ENCODE data around the gene HMX2. TPM values are rescaled to one million over a fixed set of nuclear protein-coding genes. Genes with fewer than 3 reads are reported as not detected.

HMX2 gene
- total RNA-seq, 1 donor from 2014 or later: 0.13 TPM

DNA sequence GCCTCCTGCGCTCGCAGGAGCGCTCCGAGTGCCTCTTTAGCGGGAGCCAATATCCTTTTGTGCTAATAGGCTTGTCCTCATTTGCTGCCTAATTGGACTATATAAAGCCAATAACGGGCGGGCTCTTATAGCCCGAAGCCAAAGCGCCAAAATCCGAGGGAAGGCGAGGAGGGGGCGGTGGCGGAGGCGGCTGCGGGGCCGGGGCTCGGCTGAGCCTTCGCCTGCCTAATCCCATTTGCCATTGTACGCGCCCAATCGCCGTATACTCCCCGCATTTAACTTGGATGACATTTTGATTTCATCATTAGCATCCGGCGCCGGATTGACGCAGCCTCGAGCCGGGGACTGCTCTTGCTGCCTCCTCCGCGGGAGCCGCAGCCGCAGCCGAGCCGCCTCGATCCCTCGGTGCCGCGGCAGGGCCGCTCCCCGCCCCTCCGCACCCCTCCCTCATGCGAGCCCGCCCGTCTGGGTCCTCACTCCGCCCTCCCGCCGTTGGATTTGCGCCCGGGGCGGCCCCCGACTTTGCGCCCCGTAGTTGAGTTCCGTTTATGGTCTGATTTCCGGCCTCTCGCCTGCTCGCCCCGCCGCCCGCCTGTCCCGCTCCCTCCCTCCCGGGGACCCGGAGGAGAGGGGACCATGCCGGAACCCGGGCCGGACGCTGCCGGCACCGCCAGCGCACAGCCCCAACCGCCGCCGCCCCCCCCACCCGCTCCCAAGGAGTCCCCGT, 12.4 kb upstream of the HMX2 start, which contains the start of gene HMX3:
Gene HMX3 (plus strand): TSS at position 556 of the 727 bp plus-strand sequence. CDS start 81 bp downstream, at position 637.
- DNase-seq: peak; percentile 45
- CTCF ChIA-PET: no interaction called here
- TF ChIP-seq, protein P1, sequence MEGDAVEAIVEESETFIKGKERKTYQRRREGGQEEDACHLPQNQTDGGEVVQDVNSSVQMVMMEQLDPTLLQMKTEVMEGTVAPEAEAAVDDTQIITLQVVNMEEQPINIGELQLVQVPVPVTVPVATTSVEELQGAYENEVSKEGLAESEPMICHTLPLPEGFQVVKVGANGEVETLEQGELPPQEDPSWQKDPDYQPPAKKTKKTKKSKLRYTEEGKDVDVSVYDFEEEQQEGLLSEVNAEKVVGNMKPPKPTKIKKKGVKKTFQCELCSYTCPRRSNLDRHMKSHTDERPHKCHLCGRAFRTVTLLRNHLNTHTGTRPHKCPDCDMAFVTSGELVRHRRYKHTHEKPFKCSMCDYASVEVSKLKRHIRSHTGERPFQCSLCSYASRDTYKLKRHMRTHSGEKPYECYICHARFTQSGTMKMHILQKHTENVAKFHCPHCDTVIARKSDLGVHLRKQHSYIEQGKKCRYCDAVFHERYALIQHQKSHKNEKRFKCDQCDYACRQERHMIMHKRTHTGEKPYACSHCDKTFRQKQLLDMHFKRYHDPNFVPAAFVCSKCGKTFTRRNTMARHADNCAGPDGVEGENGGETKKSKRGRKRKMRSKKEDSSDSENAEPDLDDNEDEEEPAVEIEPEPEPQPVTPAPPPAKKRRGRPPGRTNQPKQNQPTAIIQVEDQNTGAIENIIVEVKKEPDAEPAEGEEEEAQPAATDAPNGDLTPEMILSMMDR (IDR thresholded peaks at IDR 0.05): no peak
- intact Hi-C loops (cut with micrococcal nuclease): no loop called here
- Mint-ChIP-seq H3K4me3 (peak within 1 kb of the TSS; percentile 74), H3K4me1 (peaks cover 36% of the 10 kb centered on the region), H3K9me3 (no peaks in the 10 kb centered on the region), H3K36me3 (ENCODE audit: low read depth) (peaks cover 1% of the 10 kb centered on the region), H3K27ac (peak within 1 kb of the TSS; percentile 73), H3K27me3 (peaks cover 63% of the 10 kb centered on the region)
- peak; percentile 25 for ATAC-seq (ENCODE audit: low read depth)
- POLR2A ChIA-PET: no interaction called here

DNA sequence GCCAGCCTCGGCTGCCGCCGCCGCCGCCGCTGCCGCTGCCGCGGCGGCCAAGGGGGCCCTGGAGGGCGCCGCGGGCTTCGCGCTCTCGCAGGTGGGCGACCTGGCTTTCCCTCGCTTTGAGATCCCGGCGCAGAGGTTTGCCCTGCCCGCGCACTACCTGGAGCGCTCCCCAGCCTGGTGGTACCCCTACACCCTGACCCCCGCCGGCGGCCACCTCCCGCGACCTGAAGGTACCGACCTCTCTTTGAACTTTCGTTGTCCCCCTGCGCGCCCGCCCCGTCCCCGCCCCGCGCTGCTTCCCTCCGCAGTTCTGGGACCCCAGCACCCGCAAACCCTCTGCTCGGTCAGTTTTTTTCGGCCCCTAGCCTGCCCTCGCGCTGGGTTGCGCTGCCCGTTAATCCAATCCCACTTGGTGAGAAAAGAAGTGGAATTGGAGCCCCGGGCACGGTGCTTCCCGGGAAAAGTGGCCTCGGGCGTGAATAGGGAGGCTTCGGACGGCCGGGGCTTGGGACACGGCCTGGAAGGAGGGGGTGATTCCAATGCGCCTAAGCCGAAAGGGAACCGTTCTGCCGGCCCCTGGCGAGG, 11.6 kb upstream of the HMX2 start:
- Mint-ChIP-seq H3K9me3 (no peaks in the 10 kb centered on the region), H3K4me3 (peak overlapping the region; percentile 74), H3K27ac (no peak overlapping the region), H3K36me3 (ENCODE audit: low read depth) (peaks cover 1% of the 10 kb centered on the region), H3K27me3 (peaks cover 63% of the 10 kb centered on the region), H3K4me1 (peaks cover 36% of the 10 kb centered on the region)
- TF ChIP-seq, protein P1 (IDR thresholded peaks at IDR 0.05): no peak
- intact Hi-C loops (cut with micrococcal nuclease): no loop called here
- ATAC-seq (ENCODE audit: low read depth) (no peak), DNase-seq (no peak)
- ChIA-PET CTCF (no interaction called here), POLR2A (interaction anchor here (1.0 kb wide), 1 partner anchor 18 kb away, joined by 3 read pairs; the partner anchor contains the start of gene BUB3)

- POLR2A ChIA-PET: interaction anchor here (1.0 kb wide), 1 partner anchor 17 kb away, joined by 3 read pairs; the partner anchor contains the start of gene BUB3
- H3K36me3 Mint-ChIP-seq (ENCODE audit: low read depth): peaks cover 1% of the 10 kb centered on the region
- no peaks in the 10 kb centered on the region for H3K9me3 Mint-ChIP-seq
- intact Hi-C loops (cut with micrococcal nuclease): no loop called here
- CTCF ChIA-PET: no interaction called here
- H3K27ac Mint-ChIP-seq: peak overlapping the region; percentile 73
- H3K27me3 Mint-ChIP-seq: peaks cover 64% of the 10 kb centered on the region
- DNase-seq (peak; percentile 45), ATAC-seq (ENCODE audit: low read depth) (no peak)
- peaks cover 35% of the 10 kb centered on the region for H3K4me1 Mint-ChIP-seq
- TF ChIP-seq, protein P1 (IDR thresholded peaks at IDR 0.05): no peak
- H3K4me3 Mint-ChIP-seq: peak overlapping the region; percentile 74
Observed at GRCh38 chr10:123136806-123137642, 10.9 kb upstream of the HMX2 start.

- ATAC-seq (ENCODE audit: low read depth): no peak
- H3K27me3 Mint-ChIP-seq: peaks cover 66% of the 10 kb centered on the region
- ChIA-PET POLR2A (interaction anchor here (1.6 kb wide), 1 partner anchor 15 kb away, joined by 8 read pairs; the partner anchor contains the start of gene BUB3), CTCF (interaction anchor here (0.6 to 1.4 kb wide), 2 partner anchors 12 to 828 kb away, joined by 3 read pairs; no protein-coding TSS in a partner anchor)
- H3K9me3 Mint-ChIP-seq: no peaks in the 10 kb centered on the region
- TF ChIP-seq, protein P1 (IDR thresholded peaks at IDR 0.05): no peak
- no peak overlapping the region for H3K4me3 Mint-ChIP-seq
- H3K36me3 Mint-ChIP-seq (ENCODE audit: low read depth): no peaks in the 10 kb centered on the region
- H3K27ac Mint-ChIP-seq: no peak overlapping the region
- peaks cover 21% of the 10 kb centered on the region for H3K4me1 Mint-ChIP-seq
- no peak for DNase-seq
- intact Hi-C loops (cut with micrococcal nuclease): no loop called here
Observed at GRCh38 chr10:123139165-123139520, 8.8 kb upstream of the HMX2 start.

Measured in activated B cell treated with CpG ODN at 0.5 μM for 24 hours (primary cell).